22Rv1 (cell line): ENCODE measurements around the gene UBXN2A.

Experiments used
- H3K27ac ChIP-seq: fragments of 450-650 bp; 2 replicates; pipeline ENCODE4 v1.5.1; 2017
- ZFX ChIP-seq: fragments of 450-650 bp; IDR thresholded peaks from 2 replicates; pipeline ENCODE4 v1.6.1; 2017; ENCODE audit warnings: antibody characterized with exemption, borderline replicate concordance
- TF ChIP-seq, protein P1 (sequence below): fragments of 450-650 bp; IDR thresholded peaks from 2 replicates; pipeline ENCODE4 v1.5.1; 2017; ENCODE audit warnings: mild to moderate bottlenecking

Gene UBXN2A

GRCh38 chr2:23904692-23905091 is 35.6 kb upstream of the UBXN2A start:
- H3K27ac ChIP-seq: no peak overlapping the region

GRCh38 chr2:23905155-23905554 is 35.1 kb upstream of the UBXN2A start:
- TF ChIP-seq, protein P1, sequence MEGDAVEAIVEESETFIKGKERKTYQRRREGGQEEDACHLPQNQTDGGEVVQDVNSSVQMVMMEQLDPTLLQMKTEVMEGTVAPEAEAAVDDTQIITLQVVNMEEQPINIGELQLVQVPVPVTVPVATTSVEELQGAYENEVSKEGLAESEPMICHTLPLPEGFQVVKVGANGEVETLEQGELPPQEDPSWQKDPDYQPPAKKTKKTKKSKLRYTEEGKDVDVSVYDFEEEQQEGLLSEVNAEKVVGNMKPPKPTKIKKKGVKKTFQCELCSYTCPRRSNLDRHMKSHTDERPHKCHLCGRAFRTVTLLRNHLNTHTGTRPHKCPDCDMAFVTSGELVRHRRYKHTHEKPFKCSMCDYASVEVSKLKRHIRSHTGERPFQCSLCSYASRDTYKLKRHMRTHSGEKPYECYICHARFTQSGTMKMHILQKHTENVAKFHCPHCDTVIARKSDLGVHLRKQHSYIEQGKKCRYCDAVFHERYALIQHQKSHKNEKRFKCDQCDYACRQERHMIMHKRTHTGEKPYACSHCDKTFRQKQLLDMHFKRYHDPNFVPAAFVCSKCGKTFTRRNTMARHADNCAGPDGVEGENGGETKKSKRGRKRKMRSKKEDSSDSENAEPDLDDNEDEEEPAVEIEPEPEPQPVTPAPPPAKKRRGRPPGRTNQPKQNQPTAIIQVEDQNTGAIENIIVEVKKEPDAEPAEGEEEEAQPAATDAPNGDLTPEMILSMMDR: no peak
- no peak for TF ChIP-seq ZFX
- no peak overlapping the region for H3K27ac ChIP-seq

More at GRCh38 chr2:23904692-23905091, 35.6 kb upstream of the UBXN2A start:
- TF ChIP-seq, protein P1: no peak
- no peak for TF ChIP-seq ZFX

DNA sequence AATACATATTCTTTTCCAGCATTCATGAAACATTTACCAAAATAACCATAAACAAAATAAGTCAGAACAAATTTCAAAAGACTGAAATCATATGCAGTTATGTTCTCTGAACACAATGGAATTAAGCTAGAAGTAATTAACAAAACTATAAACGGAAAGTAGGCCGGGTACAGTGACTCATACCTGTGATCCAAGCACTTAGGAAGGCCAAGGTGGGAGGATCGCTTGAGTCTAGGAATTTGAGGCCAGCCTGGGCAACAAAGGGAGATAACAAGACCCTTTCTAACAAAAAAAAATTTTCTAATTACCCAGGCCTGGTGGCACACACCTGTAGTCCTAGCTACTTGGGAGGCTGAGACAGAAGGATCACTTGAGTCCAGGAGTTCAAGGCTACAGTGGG is 28.2 kb upstream of the UBXN2A start:
- TF ChIP-seq ZFX: no peak
- TF ChIP-seq, protein P1: no peak
- no peak overlapping the region for H3K27ac ChIP-seq

GRCh38 chr2:23915327-23915726 is 24.9 kb upstream of the UBXN2A start:
- no peak for TF ChIP-seq ZFX
- no peak overlapping the region for H3K27ac ChIP-seq

- TF ChIP-seq, protein P1: no peak
- no peak overlapping the region for H3K27ac ChIP-seq
Observed at GRCh38 chr2:23916727-23917405, 23.4 kb upstream of the UBXN2A start.

DNA sequence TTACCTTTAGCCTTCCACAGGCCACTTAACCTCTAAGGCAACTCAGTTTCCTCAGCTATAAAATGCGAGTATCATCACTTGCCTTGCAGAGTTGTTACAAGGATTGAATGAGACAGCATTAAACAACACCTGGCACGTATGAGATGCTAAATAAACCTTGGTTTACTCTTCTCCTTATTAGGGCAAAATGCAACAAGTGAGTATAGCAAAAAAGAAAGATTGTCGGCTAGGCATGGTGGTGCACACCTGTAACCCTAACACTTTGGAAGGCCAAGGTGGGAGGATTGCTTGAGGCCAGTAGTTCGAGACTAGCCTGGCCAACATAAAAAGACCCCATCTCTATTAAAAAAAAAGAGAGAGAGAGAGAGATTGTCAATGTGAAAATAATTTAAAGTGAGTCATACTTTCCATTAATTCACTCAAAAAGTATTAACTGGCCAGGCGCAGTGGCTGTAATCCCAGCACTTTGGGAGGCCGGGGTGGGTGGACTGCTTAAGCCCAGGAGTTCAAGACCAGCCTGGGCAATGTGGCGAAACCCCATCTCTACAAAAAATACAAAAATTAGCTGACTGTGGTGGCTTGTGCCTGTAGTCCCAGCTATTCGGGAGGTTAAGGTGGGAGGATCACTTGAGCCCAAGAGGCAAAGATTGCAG is 21.3 kb upstream of the UBXN2A start:
- TF ChIP-seq, protein P1: no peak
- TF ChIP-seq ZFX: no peak
- no peak overlapping the region for H3K27ac ChIP-seq

DNA sequence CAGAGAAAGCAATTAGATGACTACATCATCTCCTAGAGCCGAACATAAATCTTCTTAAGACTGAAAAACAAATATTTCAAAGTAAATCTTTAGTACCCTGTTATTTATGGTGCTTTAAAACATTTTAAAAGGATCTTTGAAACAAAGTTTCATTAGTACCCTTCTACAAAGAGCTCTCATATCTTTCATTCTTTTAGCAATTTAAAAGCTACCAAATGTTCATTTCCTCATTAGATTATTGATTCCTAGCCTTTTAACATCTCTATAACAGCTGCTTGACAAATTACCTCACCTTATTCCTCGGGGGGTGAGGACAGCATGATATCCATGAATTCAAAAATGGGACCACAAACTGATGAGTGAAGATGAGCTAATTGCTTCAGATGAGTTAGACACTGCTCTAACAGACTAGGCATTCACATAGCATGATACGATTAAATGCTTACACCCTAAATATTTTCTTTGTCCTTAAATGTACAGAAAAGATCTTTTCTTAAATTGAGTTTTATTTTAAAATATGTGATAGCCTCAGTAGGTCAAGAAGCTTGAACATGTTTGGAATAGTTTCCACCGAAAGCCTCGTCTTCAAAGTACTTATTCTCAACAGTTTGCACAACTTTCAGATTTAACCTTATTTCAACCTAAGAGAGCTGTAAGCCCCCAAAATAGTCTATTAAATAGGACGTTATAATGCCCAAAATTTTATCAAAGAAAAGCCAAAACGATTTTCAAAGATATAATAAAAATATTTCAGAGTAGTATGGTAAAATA is 15.5 kb upstream of the UBXN2A start:
- no peak overlapping the region for H3K27ac ChIP-seq
- TF ChIP-seq ZFX: no peak
- TF ChIP-seq, protein P1: no peak
